ENCODE data around the gene ERBB4. TPM values are rescaled to one million over a fixed set of nuclear protein-coding genes. Genes with fewer than 3 reads are reported as not detected.
A peak's percentile ranks its signal among the peaks of the same experiment; 100 is the strongest.

The ERBB4 gene
- total RNA-seq, 4 donors from 2014 or later, result 0.59 to 1.5 (median 0.83) TPM

GRCh38 chr2:211800001-211800400 lies 738.6 kb downstream of the ERBB4 start:
- DNase-seq (ENCODE audit: low spot score in 2 of 2), result no peak
- 80 to 89% methylated on average over 1 of the region's 1 CpG for WGBS, 2 donors
- TF ChIP-seq POLR2A (IDR thresholded peaks at IDR 0.05), result no peak
- no peak for TF ChIP-seq CTCF (IDR thresholded peaks at IDR 0.05)
- no peak overlapping the region for H3K4me3 ChIP-seq (ENCODE audit: low read depth, poor library complexity, severe bottlenecking)
- intact Hi-C loops (cut with DNase I; ENCODE audit: low total_unique reads), result no loop called here

- 44 to 76% methylated on average over 1 of the region's 1 CpG for WGBS, 2 donors
- no peak overlapping the region for H3K4me3 ChIP-seq (ENCODE audit: low read depth, poor library complexity, severe bottlenecking)
- no peak for DNase-seq (ENCODE audit: low spot score in 2 of 2)
- TF ChIP-seq POLR2A (IDR thresholded peaks at IDR 0.05), result no peak
- TF ChIP-seq CTCF (IDR thresholded peaks at IDR 0.05), result no peak
- intact Hi-C loops (cut with DNase I; ENCODE audit: low total_unique reads), result no loop called here
Observed at GRCh38 chr2:211798868-211799267, 739.7 kb downstream of the ERBB4 start.

GRCh38 chr2:211793690-211794089 lies 744.9 kb downstream of the ERBB4 start:
- intact Hi-C loops (cut with DNase I; ENCODE audit: low total_unique reads), result no loop called here
- no peak for DNase-seq (ENCODE audit: low spot score in 2 of 2)
- no peak overlapping the region for H3K4me3 ChIP-seq (ENCODE audit: low read depth, poor library complexity, severe bottlenecking)
- TF ChIP-seq POLR2A (IDR thresholded peaks at IDR 0.05), result no peak
- WGBS, 2 donors, result 42 to 48% methylated on average over 5 of the region's 5 CpGs

- intact Hi-C loops (cut with DNase I; ENCODE audit: low total_unique reads), result no loop called here
- H3K4me3 ChIP-seq (ENCODE audit: low read depth, poor library complexity, severe bottlenecking), result no peak overlapping the region
- TF ChIP-seq CTCF (IDR thresholded peaks at IDR 0.05) (no peak), POLR2A (IDR thresholded peaks at IDR 0.05) (no peak)
- DNase-seq (ENCODE audit: low spot score in 2 of 2), result no peak
- WGBS, 2 donors, result 68 to 76% methylated on average over 4 of the region's 4 CpGs
Observed at GRCh38 chr2:211789982-211790381, 748.6 kb downstream of the ERBB4 start.

GRCh38 chr2:211766689-211767088 lies 771.9 kb downstream of the ERBB4 start:
- H3K4me3 ChIP-seq (ENCODE audit: low read depth, poor library complexity, severe bottlenecking), result no peak overlapping the region
- WGBS, 2 donors, result 16 to 26% methylated on average over 5 of the region's 5 CpGs
- peak in 1 of 2 donors; percentile 37 for DNase-seq (ENCODE audit: low spot score in 2 of 2)
- intact Hi-C loops (cut with DNase I; ENCODE audit: low total_unique reads), result no loop called here
- no peak for TF ChIP-seq POLR2A (IDR thresholded peaks at IDR 0.05)
- no peak for TF ChIP-seq CTCF (IDR thresholded peaks at IDR 0.05)

GRCh38 chr2:211762479-211762878 lies 776.1 kb downstream of the ERBB4 start:
- no peak for DNase-seq (ENCODE audit: low spot score in 2 of 2)
- no peak for TF ChIP-seq CTCF (IDR thresholded peaks at IDR 0.05)
- TF ChIP-seq POLR2A (IDR thresholded peaks at IDR 0.05), result no peak
- 45 to 50% methylated on average over 3 of the region's 3 CpGs for WGBS, 2 donors
- H3K4me3 ChIP-seq (ENCODE audit: low read depth, poor library complexity, severe bottlenecking), result no peak overlapping the region
- intact Hi-C loops (cut with DNase I; ENCODE audit: low total_unique reads), result no loop called here

Data from lower leg skin (tissue), 4 donors.